Stimulated activated CD4-positive, alpha-beta T cell treated with anti-CD3 and anti-CD28 coated beads, Interleukin-4, amount 100 ng/mL, for 4 hours (primary cell): ENCODE results near the gene SELL.
"Not testable (repeated sequence)": the region's sequence is repeated elsewhere in the genome, so short reads cannot be mapped to it uniquely, and the experiment has no call there.

Source experiments
- DNase-seq, 2 experiments: peaks; one replicate each; pipeline ENCODE4 v3.0.0-alpha.2; 2020

Gene SELL

DNA sequence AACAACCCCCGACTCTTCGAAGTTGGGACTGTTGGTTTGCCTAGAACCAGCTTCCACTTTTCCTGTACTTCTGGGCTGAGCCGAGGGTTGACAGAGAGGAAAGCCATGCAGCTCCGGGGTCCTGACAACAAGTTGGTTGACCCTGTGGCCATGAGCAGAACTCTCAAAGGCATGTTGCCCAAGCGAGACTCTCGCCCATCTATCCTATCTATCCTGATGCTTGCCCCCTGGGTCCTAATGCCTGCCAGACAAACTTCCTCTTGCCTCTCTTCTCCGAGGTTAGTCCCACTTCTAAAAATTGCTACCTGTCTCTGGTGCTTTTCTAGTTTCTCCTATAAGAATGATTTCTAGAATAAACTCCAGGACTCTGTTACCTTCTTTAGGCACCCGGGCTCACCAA lies 48.7 kb downstream of the SELL start:
- DNase-seq: not testable (repeated sequence)

DNA sequence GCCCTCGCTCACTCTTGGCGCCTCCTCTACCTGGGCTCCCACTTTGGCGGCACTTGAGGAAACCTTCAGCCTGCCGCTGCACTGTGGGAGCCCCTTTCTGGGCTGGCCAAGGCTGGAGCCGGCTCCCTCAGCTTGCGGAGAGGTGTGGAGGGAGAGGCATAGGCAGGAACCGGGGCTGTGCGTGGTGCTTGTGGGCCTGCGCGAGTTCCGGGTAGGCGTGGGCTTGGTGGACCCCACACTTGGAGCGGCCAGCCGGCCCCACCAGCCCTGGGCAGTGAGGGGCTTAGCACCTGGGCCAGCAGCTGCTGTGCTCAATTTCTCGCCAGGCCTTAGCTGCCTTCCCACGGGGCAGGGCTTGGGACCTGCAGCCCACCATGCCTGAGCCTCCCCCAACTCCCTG lies 50.4 kb downstream of the SELL start:
- DNase-seq: not testable (repeated sequence)

DNA sequence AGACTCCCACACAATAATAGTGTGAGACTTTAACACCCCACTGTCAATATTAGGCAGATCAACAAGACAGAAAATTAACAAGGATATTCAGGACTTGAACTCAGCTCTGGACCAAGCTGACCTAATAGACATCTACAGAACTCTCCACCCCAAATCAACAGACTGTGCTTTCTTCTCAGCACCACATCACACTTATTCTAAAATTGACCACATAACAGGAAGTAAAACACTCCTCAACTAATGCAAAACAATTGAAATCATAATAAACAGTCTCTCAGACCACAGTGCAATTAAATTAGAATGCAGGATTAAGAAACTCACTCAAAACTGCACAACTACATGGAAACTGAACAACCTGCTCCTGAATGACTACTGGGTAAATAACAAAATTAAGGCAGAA lies 52.6 kb downstream of the SELL start:
- not testable (repeated sequence) for DNase-seq

DNA sequence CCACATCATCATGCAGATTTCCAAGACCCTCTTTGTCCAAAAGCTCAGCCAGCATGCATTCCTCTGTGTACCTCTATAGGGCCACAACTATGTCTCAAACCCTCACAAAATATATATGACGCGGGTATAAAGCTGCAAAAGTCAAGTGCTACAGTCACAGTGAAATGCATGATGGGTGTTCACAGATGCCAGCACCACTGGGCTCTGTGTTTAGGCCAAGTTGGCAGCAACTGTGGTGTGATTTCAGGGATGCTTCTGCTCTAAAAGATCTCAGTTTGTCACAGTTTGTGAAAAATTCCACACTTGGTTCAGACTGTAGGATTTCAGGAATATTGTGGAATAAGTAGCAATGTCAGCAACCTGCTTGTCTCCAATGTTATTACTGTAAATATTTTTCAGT lies 57.5 kb downstream of the SELL start:
- no peak for DNase-seq

DNA sequence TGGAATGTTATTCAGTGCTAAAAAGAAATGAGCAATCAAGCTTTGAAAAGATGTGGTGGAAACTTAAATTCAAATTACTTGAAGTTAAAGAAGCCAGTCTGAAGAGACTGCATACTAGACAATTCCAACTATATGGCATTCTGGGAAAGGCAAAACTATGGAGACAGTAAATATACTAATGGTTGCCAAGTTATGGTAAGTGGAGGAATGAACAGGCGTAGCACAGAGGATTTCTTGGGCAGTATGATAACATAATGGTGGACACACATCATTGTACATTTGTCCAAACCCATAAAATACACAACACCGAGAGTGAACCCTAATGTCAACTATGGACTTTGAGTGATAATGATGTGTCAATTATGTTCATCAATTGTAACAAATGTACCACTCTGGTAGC lies 60.4 kb downstream of the SELL start:
- DNase-seq: no peak

DNA sequence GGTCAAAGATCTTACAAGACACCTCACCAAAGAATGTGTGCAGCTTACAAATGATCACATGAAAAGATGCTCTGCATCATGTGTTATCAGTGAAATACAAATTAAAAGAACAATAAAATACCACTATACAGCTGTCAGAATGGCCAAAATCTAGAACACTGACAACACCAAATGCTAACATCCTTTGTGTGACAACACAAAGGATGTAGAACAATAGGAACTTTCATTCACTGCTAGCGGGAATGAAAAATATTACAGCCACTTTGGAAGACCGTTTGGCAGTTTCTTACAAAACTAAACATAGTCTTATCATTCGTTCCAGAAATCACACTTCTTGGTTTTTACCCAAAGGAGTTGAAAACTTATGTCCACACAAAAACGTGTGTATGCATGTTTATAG lies 60.9 kb downstream of the SELL start:
- DNase-seq: no peak

DNA sequence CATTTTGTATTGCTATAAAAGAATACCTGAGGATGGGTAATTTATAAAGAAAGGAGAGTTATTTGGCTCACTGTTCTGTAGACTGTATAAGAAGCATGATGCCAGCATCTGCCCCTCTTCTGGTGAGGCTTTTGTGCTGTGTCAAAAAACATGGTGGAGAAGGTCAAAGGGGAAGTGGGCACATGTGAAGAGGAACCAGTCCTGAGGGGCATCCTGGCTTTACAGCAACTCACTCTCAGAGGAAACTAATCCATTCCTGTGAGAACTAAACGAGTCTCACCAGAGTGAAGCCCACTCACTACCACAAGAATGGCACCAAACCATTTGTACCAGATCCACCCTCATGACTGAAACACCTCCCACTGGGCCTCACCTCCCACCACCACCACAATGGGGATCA lies 62.7 kb downstream of the SELL start:
- no peak for DNase-seq

DNA sequence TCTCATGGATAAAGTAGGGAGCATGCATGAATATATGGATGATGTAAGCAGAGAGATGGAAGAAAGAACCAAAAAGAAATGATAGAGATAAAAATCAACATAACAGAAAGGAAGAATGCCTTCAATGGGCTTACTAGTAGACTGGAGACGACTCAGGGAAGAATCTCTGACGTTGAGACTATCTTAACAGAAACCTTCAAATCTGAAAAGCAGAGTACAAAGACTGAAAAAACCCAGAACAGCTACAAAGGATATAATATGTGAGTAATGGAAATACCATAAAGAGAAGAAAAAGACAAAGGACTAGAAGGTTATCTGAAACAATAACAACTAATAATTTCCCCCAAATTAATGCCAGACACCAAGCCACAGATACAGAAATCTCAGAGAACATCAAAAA lies 63.2 kb downstream of the SELL start:
- DNase-seq: no peak

DNA sequence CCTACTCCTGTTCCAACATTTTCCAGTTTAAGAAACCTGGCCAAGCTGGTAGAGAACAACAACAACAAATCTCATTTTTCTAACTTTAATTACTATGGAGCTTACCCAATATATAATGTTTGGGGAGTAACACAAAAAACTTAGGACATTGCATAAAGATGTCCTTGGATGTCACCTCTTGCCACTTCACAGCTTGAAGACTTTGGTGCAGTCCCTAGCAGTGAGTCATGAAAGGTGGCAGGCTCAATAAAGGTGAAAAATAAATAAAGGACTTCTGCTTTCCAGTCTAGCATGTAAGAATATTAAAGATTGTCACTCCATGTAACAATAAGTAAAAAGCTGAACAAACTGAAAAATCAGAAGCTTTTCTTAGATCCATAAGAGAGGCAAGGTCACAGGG lies 63.9 kb downstream of the SELL start:
- DNase-seq: no peak

DNA sequence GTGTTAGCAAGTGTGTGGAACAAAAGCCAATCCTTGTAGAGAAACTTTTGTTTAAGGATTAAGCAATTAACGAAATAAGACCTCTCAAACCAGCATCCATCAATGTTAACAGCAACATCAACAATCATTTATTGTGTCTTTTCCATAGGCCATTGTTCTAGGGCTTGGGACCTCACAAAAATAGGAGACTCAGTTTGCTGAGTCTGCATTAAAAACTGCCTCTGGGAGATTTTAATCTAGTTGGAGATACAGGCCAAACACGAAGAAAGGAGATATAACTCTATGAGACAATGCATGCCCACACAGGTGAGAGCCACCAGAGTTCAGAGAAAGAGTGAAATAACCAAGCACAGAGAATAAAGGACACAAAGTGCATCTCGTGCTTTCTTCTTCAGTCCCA lies 67.1 kb downstream of the SELL start:
- DNase-seq: no peak
